H1 (cell line): ENCODE measurements around the gene DPY19L3. TPM values are rescaled to one million over a fixed set of nuclear protein-coding genes. Genes with fewer than 3 reads are reported as not detected.

Experiments
- CTCF ChIA-PET: fragments of 300-600 bp; sonication (Branson Sonifier 250); formaldehyde crosslinking; loops from one replicate; lab custom pipeline; 2021; ENCODE audit not compliant: partially characterized antibody; lab: Charles Lee
- POLR2A ChIA-PET: fragments of 300-600 bp; sonication (Branson Sonifier 250); formaldehyde crosslinking; loops from one replicate; lab custom pipeline; 2021; ENCODE audit warnings: inconsistent platforms; ENCODE audit not compliant: partially characterized antibody; lab: Charles Lee
- DNase-seq, 2 experiments: peaks; one replicate each; pipeline versions ENCODE4 v3.0.0 to v3.0.0-alpha.2; 2010 to 2022; ENCODE audit warnings: low spot score in 2 of 2, low read depth in 1 of 2, mixed read lengths in 1 of 2
- FAIRE-seq: peaks from 2 replicates; lab custom pipeline; 2011; peaks lifted over from hg19 to GRCh38; lab: Jason Lieb, UNC
- H2AFZ ChIP-seq: 2 replicates; pipeline ENCODE4 v1.8.1; 2012; ENCODE audit warnings: low read length, inconsistent platforms
- H2AK5ac ChIP-seq: 2 replicates; pipeline ENCODE4 v1.6.1; 2013; ENCODE audit warnings: low read depth, low read length
- H2BK120ac ChIP-seq: replicated peaks from 2 replicates; pipeline ENCODE3; 2013; ENCODE audit warnings: low read depth, low read length, inconsistent platforms
- H2BK12ac ChIP-seq: 2 replicates; pipeline ENCODE4 v1.6.1; 2013; ENCODE audit warnings: low read depth, low read length
- H2BK15ac ChIP-seq: 2 replicates; pipeline ENCODE4 v1.6.1; 2013; ENCODE audit warnings: low read length
- H2BK20ac ChIP-seq: 2 replicates; pipeline ENCODE4 v1.6.1; 2013; ENCODE audit warnings: low read length
- H2BK5ac ChIP-seq: 2 replicates; pipeline ENCODE4 v1.6.1; 2013; ENCODE audit warnings: low read depth, low read length
- H3K14ac ChIP-seq: 2 replicates; pipeline ENCODE4 v1.6.1; 2013; ENCODE audit warnings: inconsistent platforms; ENCODE audit not compliant: insufficient read length
- H3K18ac ChIP-seq: 2 replicates; pipeline ENCODE4 v1.6.1; 2013; ENCODE audit warnings: low read length; ENCODE audit errors: extremely low read depth
- H3K23ac ChIP-seq: 2 replicates; pipeline ENCODE4 v1.6.1; 2013; ENCODE audit warnings: inconsistent platforms; ENCODE audit not compliant: insufficient read length
- H3K23me2 ChIP-seq: 2 replicates; pipeline ENCODE4 v1.6.1; 2013; ENCODE audit warnings: low read depth, low read length
- H3K27ac ChIP-seq: 2 replicates; pipeline ENCODE4 v1.6.1; 2011; ENCODE audit warnings: low read depth, low read length, inconsistent platforms
- H3K27me3 ChIP-seq, 4 experiments: replicated peaks in 1 of 4; 1 replicate in 1 of 4; 2 replicates in 3 of 4; pipeline versions ENCODE4 v1.6.1 to v1.8.1; 2011 to 2013; ENCODE audit warnings: low read length in 3 of 4, mild to moderate bottlenecking in 3 of 4, inconsistent platforms in 2 of 4, mixed read lengths in 2 of 4, moderate library complexity in 1 of 4; ENCODE audit not compliant: control insufficient read depth in 3 of 4, insufficient read depth in 3 of 4; ENCODE audit errors: extremely low read depth in 1 of 4
- H3K36me3 ChIP-seq, 4 experiments: 2 replicates each; pipeline versions ENCODE4 v1.6.1 to v1.8.1; 2011 to 2013; ENCODE audit warnings: mild to moderate bottlenecking in 4 of 4, low read length in 3 of 4, moderate library complexity in 2 of 4, control low read depth in 1 of 4, inconsistent platforms in 1 of 4; ENCODE audit not compliant: insufficient read depth in 4 of 4, control insufficient read depth in 2 of 4
- H3K4ac ChIP-seq: replicated peaks from 2 replicates; pipeline ENCODE3; 2013; ENCODE audit warnings: low read length, low read depth, mixed read lengths, inconsistent platforms; ENCODE audit not compliant: insufficient read length
- H3K4me1 ChIP-seq, 4 experiments: replicated peaks in 1 of 4; 1 replicate in 1 of 4; 2 replicates in 3 of 4; pipeline versions ENCODE4 v1.6.1 to v1.8.1; 2011 to 2013; ENCODE audit warnings: low read length in 3 of 4, inconsistent platforms in 2 of 4, mixed read lengths in 1 of 4; ENCODE audit not compliant: insufficient read depth in 4 of 4, control insufficient read depth in 3 of 4
- H3K4me2 ChIP-seq, 2 experiments: 2 replicates each; pipeline versions ENCODE4 v1.6.1 to v1.8.1; 2011 to 2013; ENCODE audit warnings: low read depth in 2 of 2, low read length in 2 of 2, control low read depth in 1 of 2, inconsistent platforms in 1 of 2, mild to moderate bottlenecking in 1 of 2; ENCODE audit not compliant: insufficient read depth in 1 of 2
- H3K4me3 ChIP-seq, 4 experiments: fragments of 200-600, 300-600 bp in 1 of 4; sonication (generic), shearing (Covaris generic), sonication (Bioruptor Twin) in 1 of 4; 2 replicates each; pipeline versions ENCODE4 v1.5.1 to v1.8.1; 2011 to 2016; ENCODE audit warnings: low read length in 4 of 4, low read depth in 3 of 4, control low read depth in 2 of 4, inconsistent platforms in 2 of 4, mild to moderate bottlenecking in 2 of 4, mixed read lengths in 1 of 4, moderate library complexity in 1 of 4; ENCODE audit not compliant: insufficient read depth in 2 of 4; ENCODE audit errors: extremely low read depth in 1 of 4
- H3K56ac ChIP-seq: replicated peaks from 2 replicates; pipeline ENCODE3; 2013; ENCODE audit warnings: low read depth, mild to moderate bottlenecking, mixed read lengths, low read length, inconsistent platforms; ENCODE audit not compliant: insufficient read length
- H3K79me1 ChIP-seq: 2 replicates; pipeline ENCODE4 v1.6.1; 2013; ENCODE audit warnings: low read depth, low read length, control low read depth
- H3K79me2 ChIP-seq, 2 experiments: 2 replicates each; pipeline versions ENCODE4 v1.6.1 to v1.8.1; 2012 to 2013; ENCODE audit warnings: low read length in 2 of 2, mild to moderate bottlenecking in 2 of 2, inconsistent platforms in 1 of 2; ENCODE audit not compliant: insufficient read depth in 2 of 2, control insufficient read depth in 1 of 2
- H3K9ac ChIP-seq, 4 experiments: replicated peaks in 1 of 4; 1 replicate in 1 of 4; 2 replicates in 3 of 4; pipeline versions ENCODE4 v1.6.1 to v1.8.1; 2011 to 2013; ENCODE audit warnings: low read depth in 3 of 4, low read length in 3 of 4, control low read depth in 2 of 4, mild to moderate bottlenecking in 2 of 4, moderate library complexity in 2 of 4, inconsistent platforms in 1 of 4; ENCODE audit errors: extremely low read depth in 1 of 4
- H3K9me3 ChIP-seq, 2 experiments: 2 replicates each; pipeline versions ENCODE4 v1.6.1 to v1.8.1; 2012 to 2013; ENCODE audit warnings: mild to moderate bottlenecking in 2 of 2, moderate library complexity in 2 of 2, control low read depth in 1 of 2, inconsistent platforms in 1 of 2, low read depth in 1 of 2, low read length in 1 of 2, mixed read lengths in 1 of 2; ENCODE audit not compliant: insufficient read depth in 2 of 2
- H4K20me1 ChIP-seq, 2 experiments: replicated peaks in 1 of 2; 2 replicates each; pipeline versions ENCODE3 to v1.8.1; 2011 to 2013; ENCODE audit warnings: inconsistent platforms in 2 of 2, low read length in 2 of 2, mild to moderate bottlenecking in 1 of 2; ENCODE audit not compliant: insufficient read depth in 2 of 2, control insufficient read depth in 1 of 2
- H4K5ac ChIP-seq: 2 replicates; pipeline ENCODE4 v1.6.1; 2013; ENCODE audit warnings: low read length, low read depth, mixed read lengths, inconsistent platforms; ENCODE audit not compliant: insufficient read length
- H4K8ac ChIP-seq: 2 replicates; pipeline ENCODE4 v1.8.0; 2013; ENCODE audit warnings: mild to moderate bottlenecking, moderate library complexity, low read length, inconsistent platforms; ENCODE audit not compliant: insufficient read depth; ENCODE audit errors: extremely low read depth
- H4K91ac ChIP-seq: replicated peaks from 2 replicates; pipeline ENCODE3; 2013; ENCODE audit warnings: low read length, mixed read lengths, inconsistent platforms; ENCODE audit not compliant: insufficient read length
- GABPA ChIP-seq: IDR thresholded peaks from 2 replicates; pipeline ENCODE4 v1.6.1; 2011; ENCODE audit warnings: mild to moderate bottlenecking, low read length, moderate library complexity, borderline replicate concordance; ENCODE audit not compliant: insufficient read depth
- SIX5 ChIP-seq: IDR thresholded peaks from 2 replicates; pipeline ENCODE4 v1.6.1; 2011; ENCODE audit warnings: mild to moderate bottlenecking, low read depth, low read length
- WGBS, 2 experiments: shearing (Covaris generic) in 1 of 2; methylation state at CpG; one replicate each; pipeline versions ENCODE4 v1.1.6 to v1.1.7; 2013 to 2015; ENCODE audit warnings: low lambda C conversion rate in 2 of 2, mixed read lengths in 2 of 2, inconsistent platforms in 1 of 2, low coverage in 1 of 2, missing lambda C conversion rate in 1 of 2; ENCODE audit not compliant: insufficient replicate concordance in 2 of 2, insufficient coverage in 1 of 2, insufficient read length in 1 of 2; ENCODE audit errors: extremely low coverage in 1 of 2, missing lambda C conversion rate in 1 of 2; 5-methylcytosine and 5-hydroxymethylcytosine counted together
- polyA plus RNA-seq, 7 experiments: library from polyadenylated mRNA; depleted of rRNA in 3 of 7; stranded (reverse) in 5 of 7; unstranded in 2 of 7; fragments of >200 nt in 5 of 7; fragments of 200-250 nt in 2 of 7; gene quantifications; 1 replicate in 5 of 7; 2 replicates in 1 of 7; 4 replicates in 1 of 7; pipeline versions ENCODE4 v1.2.1 to v1.2.3, GENCODE V29; 2011 to 2013; ENCODE audit warnings: missing spikeins in 2 of 7, mixed read lengths in 2 of 7
- total RNA-seq: library from RNA; stranded (reverse); fragmentation: NEBNext Ultra II Directional; extraction: Animal tissue kit (Norgen Biotek cat#: 25700); gene quantifications from 2 replicates; pipeline ENCODE4 v1.2.1, GENCODE V29; 2021

DPY19L3 gene
- total and polyA plus RNA-seq, 2 of the 8 experiments (the other 6 are each of a cell fraction or from before 2014, with no cell fraction given) = 35.3 to 60.2 TPM

GRCh38 chr19:32458500-32459123 is 53.0 kb downstream of the DPY19L3 start:
- no peak overlapping the region for H3K4me2 ChIP-seq
- H3K9me3 ChIP-seq = no peaks in the 10 kb centered on the region
- WGBS, 2 experiments = 94% methylated on average over 4 of the region's 4 CpGs; no CpG with 5 or more reads in 1 of the 2 experiments
- POLR2A ChIA-PET = no interaction called here
- TF ChIP-seq SIX5 (no peak), GABPA (no peak)
- CTCF ChIA-PET = no interaction called here
- no peak overlapping the region for H3K4ac ChIP-seq
- H3K79me1 ChIP-seq = no peaks in the 10 kb centered on the region
- no peaks in the 10 kb centered on the region for H3K23me2 ChIP-seq
- H3K4me3 ChIP-seq = no peak overlapping the region
- no peak overlapping the region for H2AFZ ChIP-seq
- H3K79me2 ChIP-seq = no peaks in the 10 kb centered on the region
- H3K27ac ChIP-seq = no peak overlapping the region
- no peaks in the 10 kb centered on the region for H4K20me1 ChIP-seq
- H2BK5ac ChIP-seq = no peak overlapping the region
- H4K91ac ChIP-seq = no peak overlapping the region
- H2BK15ac ChIP-seq = no peak overlapping the region
- H3K4me1 ChIP-seq = no peaks in the 10 kb centered on the region
- no peak overlapping the region for H3K56ac ChIP-seq
- H3K27me3 ChIP-seq = no peaks in the 10 kb centered on the region
- no peak overlapping the region for H2BK120ac ChIP-seq
- no peak overlapping the region for H2AK5ac ChIP-seq
- no peak overlapping the region for H3K9ac ChIP-seq
- no peak overlapping the region for H2BK20ac ChIP-seq
- H3K23ac ChIP-seq = no peak overlapping the region
- no peak overlapping the region for H2BK12ac ChIP-seq
- H4K5ac ChIP-seq = no peak overlapping the region
- no peak for DNase-seq
- no peak overlapping the region for H3K14ac ChIP-seq
- H3K18ac ChIP-seq = no peak overlapping the region
- H3K36me3 ChIP-seq = peaks cover 0 to 62% (median 26%) of the 10 kb centered on the region in 4 experiments; a peak in 6 of 8 replicates
- H4K8ac ChIP-seq = no peak overlapping the region
- no peak for FAIRE-seq
